ENCODE measurements around the gene RASGRP3. TPM values are rescaled to one million over a fixed set of nuclear protein-coding genes. Genes with fewer than 3 reads are reported as not detected.

Gene RASGRP3
- total and polyA plus RNA-seq, 2 donors (not counting 3 experiments of a cell fraction or from before 2014, with no cell fraction given), result 16.0 to 39.6 TPM

- H4K20me1 ChIP-seq (replicated peaks; ENCODE audit: control insufficient read depth, extremely low read depth, insufficient read depth, low read length), result no peaks in the 10 kb centered on the region
- H3K4me3 ChIP-seq (replicated peaks in 1 of 3; ENCODE audit: insufficient read depth in 1 of 3, low read depth in 1 of 3, low read length in 3 of 3), result no peak overlapping the region
- H3K4me1 ChIP-seq (ENCODE audit: control insufficient read depth, extremely low read depth, insufficient read depth, low read length), result no peaks in the 10 kb centered on the region
- FAIRE-seq (no peak), DNase-seq (ENCODE audit: low read depth, low spot score) (no peak)
- no peaks in the 10 kb centered on the region for H3K79me2 ChIP-seq (ENCODE audit: control insufficient read depth, insufficient read depth, low read length)
- H3K9ac ChIP-seq (replicated peaks; ENCODE audit: extremely low read depth, insufficient read depth, low read length), result no peak overlapping the region
- no peaks in the 10 kb centered on the region for H3K9me3 ChIP-seq (replicated peaks; ENCODE audit: control insufficient read depth, insufficient read depth, low read length)
- CTCF ChIA-PET, result no interaction called here
- no TSS peak for BruUV-seq (replicated peaks)
- TF ChIP-seq CTCF (IDR thresholded peaks at IDR 0.05; ENCODE audit: extremely low read depth in 1 of 2, insufficient read depth in 1 of 2, low read depth in 1 of 2, low read length in 2 of 2) (no peak), MYC (IDR thresholded peaks at IDR 0.05; ENCODE audit: low read depth, low read length) (no peak), POLR2AphosphoS5 (IDR thresholded peaks at IDR 0.05; ENCODE audit: insufficient read depth, low read depth, low read length) (no peak), FOS (IDR thresholded peaks at IDR 0.05; ENCODE audit: borderline replicate concordance, insufficient read depth, low read length) (no peak), POLR2A (IDR thresholded peaks at IDR 0.05; ENCODE audit: low read depth, low read length) (no peak), GATA2 (IDR thresholded peaks at IDR 0.05; ENCODE audit: insufficient read depth, insufficient read length, low read depth, low read length) (no peak), EZH2 (IDR thresholded peaks at IDR 0.05; ENCODE audit: borderline replicate concordance, low read depth, low read length, severe bottlenecking) (no peak)
- TF ChIP-seq, protein P1, sequence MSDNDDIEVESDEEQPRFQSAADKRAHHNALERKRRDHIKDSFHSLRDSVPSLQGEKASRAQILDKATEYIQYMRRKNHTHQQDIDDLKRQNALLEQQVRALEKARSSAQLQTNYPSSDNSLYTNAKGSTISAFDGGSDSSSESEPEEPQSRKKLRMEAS (IDR thresholded peaks at IDR 0.05; ENCODE audit: insufficient read depth, insufficient read length), result no peak
- H3K9me1 ChIP-seq (replicated peaks; ENCODE audit: control insufficient read depth, extremely low read depth, insufficient read depth, low read length), result no peaks in the 10 kb centered on the region
- no peak overlapping the region for H3K27ac ChIP-seq (ENCODE audit: insufficient read depth, low read depth, low read length)
- intact Hi-C loops (cut with micrococcal nuclease) (no loop called here), dilution Hi-C loops (cut with MboI; ENCODE audit: extremely low pct_ligation_motif_present, low sequenced_read_pairs) (no loop called here)
- H3K27me3 ChIP-seq (ENCODE audit: control insufficient read depth in 2 of 2, insufficient read depth in 2 of 2, low read length in 2 of 2), result peaks cover 0 to 4% of the 10 kb centered on the region in 2 experiments
- no peaks in the 10 kb centered on the region for H3K36me3 ChIP-seq (ENCODE audit: control insufficient read depth in 2 of 2, extremely low read depth in 1 of 2, insufficient read depth in 2 of 2, low read length in 2 of 2)
- no peak overlapping the region for H3K4me2 ChIP-seq (ENCODE audit: insufficient read depth, low read length)
- POLR2A ChIA-PET, result no interaction called here
- H2AFZ ChIP-seq (ENCODE audit: low read depth, low read length), result no peak overlapping the region
Measured at GRCh38 chr2:33606622-33607021, 130.2 kb downstream of the RASGRP3 start.

All from endothelial cell of umbilical vein (primary cell).